Neuronal stem cell (in vitro differentiated cells): ENCODE measurements around the gene METAP1D.

Experiments used
- DNase-seq: peaks from one replicate; pipeline ENCODE4 v3.0.0-alpha.2; 2013; ENCODE audit warnings: low spot score
- H2AFZ ChIP-seq: one replicate; pipeline ENCODE4 v1.6.1; 2013; ENCODE audit warnings: mild to moderate bottlenecking, low read length, inconsistent platforms
- H2AK5ac ChIP-seq: 2 replicates; pipeline ENCODE4 v1.6.1; 2013; ENCODE audit warnings: low read depth, mild to moderate bottlenecking, inconsistent platforms, low read length, moderate library complexity, mixed read lengths
- H2BK120ac ChIP-seq: 2 replicates; pipeline ENCODE4 v1.6.1; 2013; ENCODE audit warnings: low read depth, mild to moderate bottlenecking, inconsistent platforms, low read length, moderate library complexity, mixed read lengths
- H2BK12ac ChIP-seq: one replicate; pipeline ENCODE4 v1.6.1; 2013; ENCODE audit warnings: low read length, inconsistent platforms
- H2BK15ac ChIP-seq: 2 replicates; pipeline ENCODE4 v1.6.1; 2013; ENCODE audit warnings: mild to moderate bottlenecking, low read length, inconsistent platforms, mixed read lengths
- H2BK5ac ChIP-seq: one replicate; pipeline ENCODE4 v1.6.1; 2013; ENCODE audit warnings: inconsistent platforms, mild to moderate bottlenecking, low read length, moderate library complexity
- H3K14ac ChIP-seq: one replicate; pipeline ENCODE4 v1.6.1; 2013; ENCODE audit warnings: low read length, inconsistent platforms
- H3K18ac ChIP-seq: 2 replicates; pipeline ENCODE4 v1.6.1; 2013; ENCODE audit warnings: low read length, inconsistent platforms
- H3K23ac ChIP-seq: 2 replicates; pipeline ENCODE4 v1.6.1; 2013; ENCODE audit warnings: low read depth, mild to moderate bottlenecking, mixed read lengths, low read length, inconsistent platforms; ENCODE audit not compliant: poor library complexity
- H3K27ac ChIP-seq: replicated peaks from 3 replicates; pipeline ENCODE4 v1.5.1; 2013; ENCODE audit warnings: low read length, inconsistent platforms
- H3K27me3 ChIP-seq, 3 experiments: 2 replicates each; pipeline ENCODE4 v1.6.1; 2013; ENCODE audit warnings: low read length in 3 of 3, mild to moderate bottlenecking in 2 of 3, inconsistent platforms in 1 of 3, low read depth in 1 of 3, mixed read lengths in 1 of 3, moderate library complexity in 1 of 3; ENCODE audit not compliant: control insufficient read depth in 3 of 3, insufficient read depth in 3 of 3
- H3K36me3 ChIP-seq, 2 donors: replicated peaks in 1 of 2; 2 replicates each; pipeline ENCODE4 v1.6.1; 2013; ENCODE audit warnings: low read length in 2 of 2; ENCODE audit not compliant: control insufficient read depth in 2 of 2, insufficient read depth in 2 of 2
- H3K4ac ChIP-seq: 2 replicates; pipeline ENCODE4 v1.6.1; 2013; ENCODE audit warnings: inconsistent platforms, mild to moderate bottlenecking, low read length, moderate library complexity
- H3K4me1 ChIP-seq, 2 donors: 1 replicate in 1 of 2; 2 replicates in 1 of 2; pipeline ENCODE4 v1.6.1; 2013; ENCODE audit warnings: low read length in 2 of 2, low read depth in 1 of 2; ENCODE audit not compliant: control insufficient read depth in 2 of 2, insufficient read depth in 1 of 2
- H3K4me2 ChIP-seq: one replicate; pipeline ENCODE4 v1.6.1; 2013; ENCODE audit warnings: mild to moderate bottlenecking, low read length, inconsistent platforms; ENCODE audit not compliant: insufficient read depth, poor library complexity, severe bottlenecking
- H3K4me3 ChIP-seq, 2 donors: 2 replicates each; pipeline ENCODE4 v1.5.1; 2013; ENCODE audit warnings: low read length in 2 of 2, mild to moderate bottlenecking in 2 of 2, inconsistent platforms in 1 of 2, moderate library complexity in 1 of 2
- H3K79me1 ChIP-seq: one replicate; pipeline ENCODE4 v1.6.1; 2013; ENCODE audit warnings: low read depth, mild to moderate bottlenecking, inconsistent platforms, low read length, moderate library complexity
- H3K9ac ChIP-seq: one replicate; pipeline ENCODE4 v1.6.1; 2013; ENCODE audit warnings: mild to moderate bottlenecking, low read depth, low read length, inconsistent platforms; ENCODE audit not compliant: poor library complexity
- H3K9me3 ChIP-seq, 2 donors: replicated peaks in 1 of 2; 2 replicates each; pipeline versions ENCODE3 to v1.6.1; 2013; ENCODE audit warnings: low read length in 2 of 2, mild to moderate bottlenecking in 2 of 2, inconsistent platforms in 1 of 2, low read depth in 1 of 2, mixed read lengths in 1 of 2, moderate library complexity in 1 of 2; ENCODE audit not compliant: control insufficient read depth in 2 of 2, insufficient read depth in 1 of 2
- H4K8ac ChIP-seq: one replicate; pipeline ENCODE4 v1.6.1; 2013; ENCODE audit warnings: low read depth, mild to moderate bottlenecking, inconsistent platforms, low read length, moderate library complexity
- H4K91ac ChIP-seq: one replicate; pipeline ENCODE4 v1.6.1; 2013; ENCODE audit warnings: low read length, low read depth, mild to moderate bottlenecking, inconsistent platforms; ENCODE audit not compliant: poor library complexity
- WGBS, 2 donors: extraction: QIAGEN DNeasy Blood & Tissue Kit; methylation state at CpG; one replicate each; pipeline ENCODE4 v1.1.7; 2013; ENCODE audit warnings: missing lambda C conversion rate in 2 of 2, mixed read lengths in 1 of 2; ENCODE audit not compliant: insufficient read length in 2 of 2, insufficient replicate concordance in 1 of 2; ENCODE audit errors: extremely low coverage in 2 of 2; 5-methylcytosine and 5-hydroxymethylcytosine counted together

Gene METAP1D

DNA sequence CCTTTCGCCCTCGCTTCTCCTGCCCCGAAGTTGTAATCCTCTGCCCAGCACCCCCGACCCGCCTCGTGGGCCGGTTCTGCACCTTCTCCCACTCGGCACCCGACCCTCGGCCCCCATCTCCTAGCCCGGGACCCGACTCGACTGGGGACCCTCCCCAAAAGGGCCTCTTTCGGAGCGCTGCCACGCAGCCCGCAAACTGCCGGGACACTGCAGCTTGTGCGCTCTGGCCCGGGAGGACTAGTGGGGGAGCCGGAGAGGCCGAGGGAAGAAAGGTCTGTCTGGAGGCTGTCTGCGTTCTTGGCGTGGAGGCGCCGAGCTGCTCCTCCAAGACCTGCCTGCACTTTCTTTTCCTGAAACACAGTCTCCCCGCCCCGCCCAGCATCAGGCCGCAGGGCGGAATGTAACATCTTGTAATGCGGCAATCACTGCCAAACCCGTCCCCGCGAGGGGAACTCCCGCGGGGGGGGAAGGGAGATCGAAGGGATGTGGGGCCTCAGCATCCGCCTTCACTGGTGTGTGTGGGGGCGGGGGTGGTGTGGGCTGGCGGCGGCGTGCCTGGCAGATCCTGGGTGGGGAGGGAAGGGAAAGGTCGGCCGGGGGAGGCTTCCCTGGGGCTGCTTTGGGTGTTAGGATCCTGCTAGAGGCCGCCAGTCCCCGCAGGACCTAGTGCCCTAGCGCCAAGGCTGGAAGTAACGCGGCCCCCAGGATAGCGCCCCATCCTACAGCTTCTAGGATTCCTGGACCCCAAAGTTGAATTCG lies 95.6 kb downstream of the METAP1D start:
- no peak overlapping the region for H2BK5ac ChIP-seq
- WGBS, 2 donors, result no CpG with 5 or more reads among the region's 51 CpGs
- peak overlapping the region; percentile 89 for H2AFZ ChIP-seq
- H3K23ac ChIP-seq, result no peak overlapping the region
- peaks cover 58 to 98% (median 95%) of the 10 kb centered on the region in 3 experiments for H3K27me3 ChIP-seq
- no peak overlapping the region for H3K27ac ChIP-seq
- H3K9me3 ChIP-seq, result no peaks in the 10 kb centered on the region
- H3K4me3 ChIP-seq, result peak overlapping the region; percentile 36 to 41
- H3K18ac ChIP-seq, result peak overlapping the region; percentile 77
- H2BK15ac ChIP-seq, result peak overlapping the region; percentile 51
- peak overlapping the region; percentile 65 for H3K9ac ChIP-seq
- H3K14ac ChIP-seq, result no peak overlapping the region
- peak overlapping the region; percentile 81 for H3K4me2 ChIP-seq
- no peak overlapping the region for H2AK5ac ChIP-seq
- H2BK120ac ChIP-seq, result no peak overlapping the region
- H3K79me1 ChIP-seq, result no peaks in the 10 kb centered on the region
- H3K4me1 ChIP-seq, result peaks cover 21 to 38% of the 10 kb centered on the region in 2 donors
- H2BK12ac ChIP-seq, result no peak overlapping the region
- peak; percentile 47 for DNase-seq
- no peak overlapping the region for H4K91ac ChIP-seq
- no peaks in the 10 kb centered on the region for H3K36me3 ChIP-seq
- H3K4ac ChIP-seq, result no peak overlapping the region
- no peak overlapping the region for H4K8ac ChIP-seq

DNA sequence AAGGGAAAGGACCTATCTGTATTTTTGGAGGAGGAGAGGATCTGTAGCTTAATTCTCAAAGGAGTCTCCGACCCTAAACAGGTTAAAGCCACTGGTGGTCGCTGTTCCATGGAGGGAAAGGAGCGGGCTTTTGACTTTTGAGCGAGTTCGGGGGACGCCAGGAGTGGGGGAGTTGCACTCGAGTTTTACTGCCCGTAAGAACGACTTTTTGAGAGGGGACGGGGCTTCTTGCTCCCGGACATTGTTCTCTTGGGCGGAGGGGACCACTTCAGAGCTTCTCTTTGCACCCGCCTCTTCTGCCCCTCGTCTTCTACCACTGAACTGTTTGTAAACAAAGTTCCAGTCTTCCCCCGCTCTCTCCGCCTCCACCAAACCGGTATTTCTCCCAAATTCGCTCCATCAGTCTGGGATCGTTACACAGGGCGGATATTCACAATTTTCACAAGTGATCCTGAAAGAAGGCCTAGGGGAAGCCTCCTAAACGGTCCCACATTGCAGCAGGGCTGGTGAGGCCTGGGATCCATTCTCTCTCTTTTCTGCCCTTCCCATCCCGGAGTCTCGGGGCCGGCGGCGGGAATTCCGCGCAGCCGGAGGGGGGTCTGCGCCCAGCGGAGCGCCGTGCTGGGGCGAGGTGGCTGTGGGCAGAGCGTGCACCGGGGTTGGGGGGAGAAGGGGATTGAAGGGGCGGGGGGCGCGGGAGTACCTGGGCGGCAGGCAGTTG lies 96.3 kb downstream of the METAP1D start:
- no peak overlapping the region for H2AK5ac ChIP-seq
- H3K4ac ChIP-seq, result no peak overlapping the region
- H3K4me3 ChIP-seq, result peak overlapping the region in 1 of 2 donors; percentile 41
- no peak overlapping the region for H4K8ac ChIP-seq
- H2BK12ac ChIP-seq, result no peak overlapping the region
- no peaks in the 10 kb centered on the region for H3K79me1 ChIP-seq
- H4K91ac ChIP-seq, result no peak overlapping the region
- peak overlapping the region; percentile 89 for H2AFZ ChIP-seq
- peak overlapping the region; percentile 6 for H3K9ac ChIP-seq
- H2BK15ac ChIP-seq, result no peak overlapping the region
- peaks cover 60 to 98% (median 95%) of the 10 kb centered on the region in 3 experiments for H3K27me3 ChIP-seq
- DNase-seq, result peak; percentile 41
- H3K23ac ChIP-seq, result no peak overlapping the region
- H3K4me1 ChIP-seq, result peaks cover 21 to 43% of the 10 kb centered on the region in 2 donors
- H3K36me3 ChIP-seq, result no peaks in the 10 kb centered on the region
- H3K4me2 ChIP-seq, result peak overlapping the region; percentile 81
- H3K18ac ChIP-seq, result peak overlapping the region; percentile 60
- whole genome bisulfite sequencing, 2 donors, result no CpG with 5 or more reads among the region's 40 CpGs
- H3K14ac ChIP-seq, result no peak overlapping the region
- no peak overlapping the region for H2BK120ac ChIP-seq
- no peaks in the 10 kb centered on the region for H3K9me3 ChIP-seq
- H2BK5ac ChIP-seq, result no peak overlapping the region
- H3K27ac ChIP-seq, result no peak overlapping the region

DNA sequence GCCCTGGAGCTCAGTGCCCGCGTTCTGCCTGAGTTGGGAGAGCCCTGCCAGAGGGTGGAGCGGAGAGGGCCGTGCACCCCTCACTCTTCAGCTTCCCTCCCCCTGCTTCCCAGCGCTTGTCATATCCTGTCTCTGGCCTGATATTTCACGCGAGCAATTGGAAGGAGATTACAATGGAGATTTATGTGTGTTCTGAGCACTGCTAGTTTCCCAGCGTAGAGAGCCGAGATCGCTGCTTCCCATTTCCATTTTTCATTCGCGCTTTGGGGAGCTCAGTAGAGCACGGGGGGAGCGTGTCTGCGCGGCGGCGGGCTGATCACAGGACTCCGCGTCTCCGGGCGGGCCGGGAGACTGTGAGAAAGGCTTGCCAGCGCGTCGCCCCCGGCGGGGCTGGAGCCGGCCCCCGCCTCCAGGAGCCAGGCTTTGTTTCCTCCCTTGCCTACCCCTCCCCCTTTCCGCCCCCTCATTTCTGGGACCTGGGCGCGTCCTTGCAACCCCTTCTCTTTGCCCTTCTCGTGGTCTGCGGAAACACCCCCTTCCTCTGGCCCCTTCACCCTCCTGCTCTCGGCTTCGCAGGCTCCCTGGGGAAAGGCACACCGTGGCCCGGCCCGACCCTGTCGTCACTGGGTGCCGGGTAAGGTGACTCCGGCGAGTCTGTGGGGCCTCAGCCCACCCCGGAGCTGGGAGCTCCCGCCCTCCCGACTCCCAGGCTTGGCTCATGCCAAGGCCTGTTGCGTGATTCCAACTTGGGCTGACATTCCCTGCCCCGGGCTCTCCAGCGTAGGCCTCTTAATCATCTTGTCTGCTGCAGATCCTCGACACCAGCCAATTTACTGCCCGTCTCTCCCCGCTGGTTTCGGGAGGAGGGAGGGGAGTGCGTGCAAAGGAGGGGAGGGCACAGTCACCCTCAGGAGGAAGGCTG lies 97.1 kb downstream of the METAP1D start:
- Histone ChIP-seq H2BK120ac (no peak overlapping the region), H3K18ac (peak overlapping the region; percentile 60), H4K8ac (no peak overlapping the region), H3K9me3 (peaks cover 0 to 1% of the 10 kb centered on the region in 2 donors), H3K4me1 (peaks cover 25 to 51% of the 10 kb centered on the region in 2 donors), H3K4me2 (peak overlapping the region; percentile 81), H2BK12ac (no peak overlapping the region), H2BK15ac (no peak overlapping the region), H2AFZ (peak overlapping the region; percentile 89), H3K4me3 (peak overlapping the region; percentile 38 to 41), H3K9ac (peak overlapping the region; percentile 61), H3K4ac (no peak overlapping the region), H3K14ac (no peak overlapping the region), H3K36me3 (no peaks in the 10 kb centered on the region), H3K27ac (no peak overlapping the region), H2AK5ac (no peak overlapping the region), H3K79me1 (no peaks in the 10 kb centered on the region), H3K23ac (peak overlapping the region; percentile 70), H4K91ac (no peak overlapping the region), H3K27me3 (peaks cover 64 to 98% (median 98%) of the 10 kb centered on the region in 3 experiments), H2BK5ac (no peak overlapping the region)
- DNase-seq, result peak; percentile 33
- WGBS, 2 donors, result no CpG with 5 or more reads among the region's 55 CpGs
